ENCODE measurements around the gene PLEKHB1. TPM values are rescaled to one million over a fixed set of nuclear protein-coding genes. Genes with fewer than 3 reads are reported as not detected.

The PLEKHB1 gene
- total RNA-seq, 2 donors from 2014 or later = 7.3 to 7.9 TPM

DNA sequence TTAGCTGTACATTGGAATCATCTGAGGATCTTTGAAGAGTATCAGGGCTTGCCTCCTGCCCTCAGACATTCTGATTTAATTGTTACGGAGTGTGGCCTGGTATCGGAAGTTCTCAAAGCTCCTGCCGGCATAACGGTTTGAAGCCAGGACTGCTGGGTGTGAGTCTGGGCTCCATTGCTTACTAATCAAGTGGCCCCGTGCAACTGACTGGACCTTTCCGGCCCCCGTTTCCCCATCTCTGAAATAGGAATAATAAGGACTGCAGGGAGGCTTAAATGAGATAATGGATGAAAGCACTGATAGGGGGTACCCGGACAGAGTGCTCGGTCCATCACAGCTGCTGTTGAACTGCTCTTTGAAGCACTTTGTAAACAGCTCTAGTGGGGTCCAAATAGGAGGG is 1.7 kb downstream of the PLEKHB1 start:
- H3K27ac ChIP-seq = no peak overlapping the region

DNA sequence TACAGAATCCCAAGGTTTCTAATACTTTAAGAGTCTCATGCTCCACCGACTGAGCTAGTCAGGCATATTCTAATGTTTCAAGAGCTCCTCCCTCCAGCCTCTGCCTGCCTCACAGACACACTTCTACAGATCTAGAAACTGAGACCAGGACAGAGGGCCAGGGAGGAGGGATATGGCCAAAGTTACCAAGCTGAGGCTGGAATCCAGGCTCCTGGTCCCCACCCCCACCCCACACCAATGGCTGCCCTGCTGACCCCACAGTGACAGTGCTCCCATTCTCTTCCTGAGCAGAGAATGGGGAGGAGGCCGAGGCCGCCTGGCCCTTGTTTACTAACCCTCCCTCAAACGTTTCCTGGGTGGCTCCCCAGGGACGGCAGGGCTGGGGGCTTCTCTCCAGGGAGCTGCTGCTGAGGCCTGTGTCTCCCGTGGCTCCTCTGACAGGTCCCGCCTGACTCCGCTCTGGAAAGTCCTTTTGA is 2.2 kb downstream of the PLEKHB1 start:
- TF ChIP-seq, protein P1, sequence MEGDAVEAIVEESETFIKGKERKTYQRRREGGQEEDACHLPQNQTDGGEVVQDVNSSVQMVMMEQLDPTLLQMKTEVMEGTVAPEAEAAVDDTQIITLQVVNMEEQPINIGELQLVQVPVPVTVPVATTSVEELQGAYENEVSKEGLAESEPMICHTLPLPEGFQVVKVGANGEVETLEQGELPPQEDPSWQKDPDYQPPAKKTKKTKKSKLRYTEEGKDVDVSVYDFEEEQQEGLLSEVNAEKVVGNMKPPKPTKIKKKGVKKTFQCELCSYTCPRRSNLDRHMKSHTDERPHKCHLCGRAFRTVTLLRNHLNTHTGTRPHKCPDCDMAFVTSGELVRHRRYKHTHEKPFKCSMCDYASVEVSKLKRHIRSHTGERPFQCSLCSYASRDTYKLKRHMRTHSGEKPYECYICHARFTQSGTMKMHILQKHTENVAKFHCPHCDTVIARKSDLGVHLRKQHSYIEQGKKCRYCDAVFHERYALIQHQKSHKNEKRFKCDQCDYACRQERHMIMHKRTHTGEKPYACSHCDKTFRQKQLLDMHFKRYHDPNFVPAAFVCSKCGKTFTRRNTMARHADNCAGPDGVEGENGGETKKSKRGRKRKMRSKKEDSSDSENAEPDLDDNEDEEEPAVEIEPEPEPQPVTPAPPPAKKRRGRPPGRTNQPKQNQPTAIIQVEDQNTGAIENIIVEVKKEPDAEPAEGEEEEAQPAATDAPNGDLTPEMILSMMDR (IDR thresholded peaks at IDR 0.05) = no peak
- Histone ChIP-seq H3K9me3 (no peaks in the 10 kb centered on the region), H3K27ac (no peak overlapping the region), H3K27me3 (replicated peaks; ENCODE audit: insufficient read depth) (no peaks in the 10 kb centered on the region), H3K4me1 (ENCODE audit: control insufficient read depth in 1 of 2, low read depth in 2 of 2) (peaks cover 0 to 13% of the 10 kb centered on the region in 2 donors), H3K36me3 (no peaks in the 10 kb centered on the region), H3K4me3 (no peak overlapping the region)
- ATAC-seq (ENCODE audit: insufficient number of reproducible peaks, low FRiP score, low read depth) (no peak), DNase-seq (ENCODE audit: low spot score) (no peak)

More for the DNA sequence above, 1.7 kb downstream of the PLEKHB1 start:
- H3K4me3 ChIP-seq = no peak overlapping the region
- no peaks in the 10 kb centered on the region for H3K36me3 ChIP-seq
- TF ChIP-seq, protein P1 (IDR thresholded peaks at IDR 0.05) = no peak
- peaks cover 0 to 13% of the 10 kb centered on the region in 2 donors for H3K4me1 ChIP-seq (ENCODE audit: control insufficient read depth in 1 of 2, low read depth in 2 of 2)
- H3K27me3 ChIP-seq (replicated peaks; ENCODE audit: insufficient read depth) = no peaks in the 10 kb centered on the region
- H3K9me3 ChIP-seq = no peaks in the 10 kb centered on the region
- DNase-seq (ENCODE audit: low spot score) (no peak), ATAC-seq (ENCODE audit: insufficient number of reproducible peaks, low FRiP score, low read depth) (no peak)

DNA sequence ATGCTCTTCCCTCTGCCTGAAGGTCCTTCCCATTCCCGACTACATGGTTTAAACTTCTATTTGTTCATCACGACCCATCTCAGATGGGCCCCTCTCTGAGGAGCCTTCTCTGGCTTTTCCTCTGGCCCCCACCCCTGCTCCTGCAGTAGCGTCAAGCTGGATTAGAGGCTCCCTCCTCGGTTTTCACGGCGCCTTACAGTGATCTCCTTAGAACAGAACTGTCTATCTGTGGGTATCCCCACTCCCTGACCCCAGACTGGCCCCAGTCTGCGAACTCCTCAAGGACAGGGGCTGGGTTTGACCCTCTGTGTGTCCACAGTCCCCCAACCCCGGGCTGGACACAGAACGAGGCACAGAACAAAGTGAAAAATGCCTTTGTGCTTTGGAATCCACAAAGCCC is 2.8 kb downstream of the PLEKHB1 start:
- ATAC-seq (ENCODE audit: insufficient number of reproducible peaks, low FRiP score, low read depth) (no peak), DNase-seq (ENCODE audit: low spot score) (no peak)
- H3K4me1 ChIP-seq (ENCODE audit: control insufficient read depth in 1 of 2, low read depth in 2 of 2) = peaks cover 0 to 13% of the 10 kb centered on the region in 2 donors
- H3K27me3 ChIP-seq (replicated peaks; ENCODE audit: insufficient read depth) = no peaks in the 10 kb centered on the region
- no peak overlapping the region for H3K4me3 ChIP-seq
- H3K27ac ChIP-seq = no peak overlapping the region
- H3K9me3 ChIP-seq = no peaks in the 10 kb centered on the region
- no peaks in the 10 kb centered on the region for H3K36me3 ChIP-seq
- TF ChIP-seq, protein P1 (IDR thresholded peaks at IDR 0.05) = no peak

DNA sequence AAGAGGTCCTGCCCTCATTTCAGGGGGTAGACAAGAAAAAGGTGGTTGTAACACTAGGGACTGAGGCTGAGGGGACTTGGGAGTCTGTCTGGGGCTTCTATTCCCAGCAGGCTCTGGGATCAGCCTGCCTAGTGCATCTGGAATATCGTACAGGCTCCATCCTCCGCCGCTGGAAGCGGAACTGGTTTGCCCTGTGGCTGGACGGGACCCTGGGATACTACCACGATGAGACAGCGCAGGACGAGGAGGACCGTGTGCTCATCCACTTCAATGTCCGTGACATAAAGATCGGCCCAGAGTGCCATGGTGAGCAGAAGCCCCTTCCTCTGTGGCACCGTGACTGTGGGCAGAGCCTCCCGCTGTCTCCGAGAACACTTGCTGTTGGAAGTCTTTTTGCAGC is 4.0 kb downstream of the PLEKHB1 start:
- no peak overlapping the region for H3K27ac ChIP-seq
- ATAC-seq (ENCODE audit: insufficient number of reproducible peaks, low FRiP score, low read depth) (no peak), DNase-seq (ENCODE audit: low spot score) (no peak)
- H3K4me1 ChIP-seq (ENCODE audit: control insufficient read depth in 1 of 2, low read depth in 2 of 2) = peaks cover 0 to 13% of the 10 kb centered on the region in 2 donors
- H3K27me3 ChIP-seq (replicated peaks; ENCODE audit: insufficient read depth) = no peaks in the 10 kb centered on the region
- TF ChIP-seq, protein P1 (IDR thresholded peaks at IDR 0.05) = no peak
- H3K9me3 ChIP-seq = no peaks in the 10 kb centered on the region
- no peak overlapping the region for H3K4me3 ChIP-seq
- H3K36me3 ChIP-seq = no peaks in the 10 kb centered on the region

DNA sequence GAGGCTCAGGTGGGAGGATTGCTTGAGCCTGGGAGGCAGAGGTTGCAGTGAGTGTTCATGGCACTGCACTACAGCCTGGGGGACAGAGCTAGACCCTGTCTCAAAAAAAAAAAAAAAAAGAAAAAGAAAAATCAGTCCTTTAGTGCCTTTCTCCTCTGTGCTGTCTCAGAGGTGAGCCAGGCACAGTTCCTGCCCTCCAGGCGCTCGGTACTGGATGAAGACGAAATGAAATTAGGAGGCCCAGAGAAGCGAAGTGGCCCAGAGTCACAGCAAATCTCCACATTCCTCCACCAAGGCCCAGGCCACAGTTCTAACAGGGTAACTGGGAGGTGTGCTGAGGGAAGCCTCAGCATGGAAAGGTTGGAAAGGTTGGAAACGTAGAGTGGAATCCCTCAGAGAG is 4.9 kb downstream of the PLEKHB1 start:
- Histone ChIP-seq H3K36me3 (no peaks in the 10 kb centered on the region), H3K9me3 (no peaks in the 10 kb centered on the region), H3K27me3 (replicated peaks; ENCODE audit: insufficient read depth) (no peaks in the 10 kb centered on the region), H3K4me3 (no peak overlapping the region), H3K27ac (no peak overlapping the region), H3K4me1 (ENCODE audit: control insufficient read depth in 1 of 2, low read depth in 2 of 2) (peaks cover 0 to 9% of the 10 kb centered on the region in 2 donors)
- TF ChIP-seq, protein P1 (IDR thresholded peaks at IDR 0.05) = no peak
- no peak for DNase-seq (ENCODE audit: low spot score)
- ATAC-seq (ENCODE audit: insufficient number of reproducible peaks, low FRiP score, low read depth) = no peak

All from thoracic aorta (tissue), 2 donors.